HG02981 (cell line): ENCODE data around the gene KMT2C.
"Not testable (repeated sequence)": the region's sequence is repeated elsewhere in the genome, so short reads cannot be mapped to it uniquely, and the experiment has no call there.

Source experiments
- ATAC-seq: cut with Tn5 transposase; IDR thresholded peaks from one replicate; pipeline ENCODE4 v1.9.1; 2021; ENCODE audit warnings: mild to moderate bottlenecking, moderate library complexity; ENCODE audit not compliant: unreplicated experiment

The KMT2C gene

DNA sequence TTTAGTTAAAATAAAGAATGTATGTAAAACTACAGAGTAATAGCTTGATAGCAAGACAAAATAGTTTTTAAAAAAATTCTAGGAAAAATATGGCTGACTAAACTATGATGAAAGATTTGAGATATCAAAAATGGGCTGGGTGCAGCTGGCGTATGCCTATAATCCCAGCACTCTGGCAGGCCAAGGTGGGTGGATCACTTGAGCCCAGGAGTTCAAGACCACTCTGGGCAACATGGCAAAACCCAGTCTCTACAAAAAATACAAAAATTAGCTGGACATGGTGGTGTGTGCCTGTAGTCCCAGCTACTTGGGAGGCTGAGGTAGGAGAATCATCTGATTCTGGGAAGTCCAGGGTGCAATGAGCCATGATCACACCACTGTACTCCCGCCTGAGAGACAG lies 29.8 kb downstream of the KMT2C start:
- ATAC-seq: not testable (repeated sequence)

DNA sequence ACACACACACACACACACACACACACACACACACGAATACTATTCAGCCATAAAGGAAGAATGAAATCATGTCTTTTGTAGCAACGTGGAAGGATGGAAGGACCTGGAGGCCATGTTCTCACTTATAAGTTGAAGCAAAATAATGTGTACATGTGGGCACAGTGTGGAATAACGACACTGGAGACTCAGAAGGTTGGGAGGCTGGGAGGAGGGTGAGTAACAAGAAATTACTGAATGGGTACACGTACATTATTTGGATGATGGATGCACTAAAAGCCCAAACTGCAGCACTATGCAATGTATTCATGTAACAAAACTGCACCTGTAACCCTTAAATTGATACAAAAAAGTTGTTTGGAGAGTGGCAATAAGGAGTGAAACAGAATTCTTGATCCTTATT lies 32.1 kb downstream of the KMT2C start:
- no peak for ATAC-seq

DNA sequence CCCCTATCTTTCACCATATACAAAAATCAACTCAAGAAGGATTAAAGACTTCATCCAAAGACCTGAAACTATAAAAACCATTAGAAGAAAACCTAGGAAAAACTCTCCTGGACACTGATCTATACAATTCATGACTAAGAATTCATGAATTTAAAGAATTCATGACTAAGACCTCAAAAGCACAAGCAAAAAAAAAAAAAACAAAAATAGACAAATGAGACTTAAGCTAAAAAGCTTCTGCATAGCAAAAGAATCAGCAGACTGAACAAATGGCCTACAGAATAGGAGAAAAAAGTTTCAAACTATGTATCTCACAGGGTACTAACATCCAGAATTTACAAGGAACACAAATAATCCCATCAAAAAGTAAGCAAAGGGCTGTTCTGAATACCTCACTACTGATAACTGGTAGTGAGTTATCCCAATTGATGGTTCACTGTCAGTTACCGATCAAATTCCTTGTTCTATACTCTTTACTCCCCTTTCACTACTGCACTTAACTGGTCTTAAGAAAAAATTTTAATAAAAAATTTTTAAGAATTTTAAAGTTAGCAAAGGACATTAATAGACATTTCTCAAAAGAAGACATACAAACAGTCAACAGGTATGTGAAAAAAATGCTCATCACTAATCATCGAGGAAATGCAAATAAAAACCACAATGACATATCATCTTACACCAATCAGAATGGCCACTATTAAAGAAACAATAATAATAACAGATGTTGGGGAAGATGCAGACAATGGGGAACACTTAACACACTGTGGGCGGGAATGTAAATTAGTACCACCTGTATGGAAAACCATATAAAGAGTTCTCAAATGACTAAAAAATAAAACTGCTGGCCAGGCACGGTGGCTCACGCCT lies 33.2 kb downstream of the KMT2C start:
- ATAC-seq: no peak

DNA sequence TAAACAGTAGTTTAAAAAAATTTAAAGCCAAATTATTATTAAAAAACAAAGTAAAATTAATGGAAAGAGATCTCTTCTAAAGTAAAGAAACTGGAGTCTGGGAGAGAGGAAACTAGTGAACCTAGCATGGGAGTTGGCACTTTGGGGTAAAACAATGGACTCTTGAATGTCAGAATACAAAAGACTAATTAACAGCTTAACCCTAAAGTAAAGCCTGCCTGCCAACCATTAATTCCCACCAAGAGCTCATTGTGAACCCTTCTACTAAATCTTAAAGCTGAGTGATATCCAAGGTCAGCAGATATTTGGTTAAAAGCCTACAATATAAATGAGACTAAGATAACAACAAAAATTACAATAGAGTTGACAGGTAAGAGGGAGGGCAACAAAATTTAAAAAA lies 36.5 kb downstream of the KMT2C start:
- ATAC-seq: no peak

DNA sequence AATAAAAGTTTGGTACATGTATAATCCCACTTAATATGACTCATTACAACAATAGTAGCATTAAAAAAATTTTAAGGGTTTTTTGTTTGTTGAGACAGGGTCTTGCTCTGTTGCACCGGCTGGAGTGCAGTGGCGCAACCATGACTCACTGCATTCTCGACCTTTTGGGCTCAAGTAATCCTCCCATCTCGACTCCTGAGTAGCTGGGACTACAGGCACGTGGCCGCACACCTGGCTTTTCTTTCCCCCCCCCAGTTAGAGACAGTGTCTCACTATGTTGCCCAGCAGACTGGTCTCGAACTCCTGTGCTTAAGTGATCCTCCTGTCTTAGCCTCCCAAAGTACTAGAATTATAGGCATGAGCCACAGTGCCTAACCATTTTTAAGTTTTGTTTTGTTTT lies 40.7 kb downstream of the KMT2C start:
- no peak for ATAC-seq

DNA sequence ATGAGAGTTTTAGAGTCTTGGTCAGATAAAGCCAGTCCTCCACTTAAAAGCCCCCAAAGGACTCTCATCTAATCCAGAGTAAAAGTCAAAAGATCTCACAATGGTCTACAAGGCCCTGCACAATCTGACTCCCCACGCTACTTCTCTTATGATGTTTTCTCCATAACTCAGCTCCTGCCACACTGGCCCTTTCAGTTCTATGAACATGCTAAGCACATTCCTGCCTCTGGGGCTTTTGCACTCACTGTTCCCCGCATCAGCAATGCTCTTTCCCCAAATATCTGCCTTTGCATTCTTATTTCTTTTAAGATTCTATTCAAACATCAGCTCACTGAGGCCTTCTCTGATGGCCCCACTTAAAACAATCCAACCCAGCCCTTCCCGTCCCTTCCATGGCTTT lies 41.6 kb downstream of the KMT2C start:
- ATAC-seq: not testable (repeated sequence)

DNA sequence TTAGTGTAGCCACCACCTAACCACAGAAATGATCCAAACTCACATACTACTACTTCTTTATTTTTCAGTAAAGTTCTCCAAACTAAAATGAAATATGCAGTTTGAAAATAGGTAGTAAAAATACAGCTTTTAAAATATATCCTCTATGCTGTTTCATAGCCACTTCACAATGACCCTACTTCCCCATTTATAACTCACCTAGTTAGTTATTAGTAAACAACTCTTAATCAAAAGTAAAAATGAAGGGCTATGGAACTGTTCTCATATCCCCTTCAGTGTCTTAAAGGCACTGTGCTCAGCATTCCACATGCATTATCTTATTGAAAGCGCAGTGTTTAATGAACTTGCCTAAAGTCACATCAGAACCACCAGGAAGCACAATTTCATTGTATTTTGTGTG lies 43.5 kb downstream of the KMT2C start:
- ATAC-seq: peak; percentile 84

DNA sequence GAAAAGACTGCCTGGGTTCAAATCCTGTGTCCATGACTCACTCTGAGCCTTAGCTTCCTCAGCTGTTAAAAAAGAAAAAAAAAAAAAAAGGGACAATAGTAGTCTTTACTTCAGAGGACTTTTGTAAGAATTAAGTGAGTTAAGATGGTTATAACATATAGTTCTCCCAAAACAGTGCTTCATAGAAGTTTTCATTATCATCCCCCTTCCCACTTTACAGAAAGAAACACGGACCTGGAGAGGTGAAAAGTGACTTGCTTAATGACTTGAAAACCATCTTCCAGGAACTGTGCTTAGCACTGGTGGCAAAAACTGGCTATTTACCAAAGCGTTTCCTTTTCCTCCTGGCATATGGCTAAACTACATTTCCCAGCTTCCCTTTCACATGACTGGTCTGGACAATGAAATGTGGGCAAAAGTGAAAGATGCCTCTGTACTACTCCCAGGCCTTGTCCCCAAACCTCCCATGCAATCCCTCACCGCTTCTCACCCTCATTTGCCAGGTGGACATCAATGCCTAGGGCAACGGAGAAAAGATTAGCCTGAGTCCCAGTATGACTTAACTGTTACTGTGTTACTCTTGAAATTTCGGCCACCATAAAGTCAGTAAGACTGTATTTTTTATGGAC lies 49.6 kb downstream of the KMT2C start:
- not testable (repeated sequence) for ATAC-seq

DNA sequence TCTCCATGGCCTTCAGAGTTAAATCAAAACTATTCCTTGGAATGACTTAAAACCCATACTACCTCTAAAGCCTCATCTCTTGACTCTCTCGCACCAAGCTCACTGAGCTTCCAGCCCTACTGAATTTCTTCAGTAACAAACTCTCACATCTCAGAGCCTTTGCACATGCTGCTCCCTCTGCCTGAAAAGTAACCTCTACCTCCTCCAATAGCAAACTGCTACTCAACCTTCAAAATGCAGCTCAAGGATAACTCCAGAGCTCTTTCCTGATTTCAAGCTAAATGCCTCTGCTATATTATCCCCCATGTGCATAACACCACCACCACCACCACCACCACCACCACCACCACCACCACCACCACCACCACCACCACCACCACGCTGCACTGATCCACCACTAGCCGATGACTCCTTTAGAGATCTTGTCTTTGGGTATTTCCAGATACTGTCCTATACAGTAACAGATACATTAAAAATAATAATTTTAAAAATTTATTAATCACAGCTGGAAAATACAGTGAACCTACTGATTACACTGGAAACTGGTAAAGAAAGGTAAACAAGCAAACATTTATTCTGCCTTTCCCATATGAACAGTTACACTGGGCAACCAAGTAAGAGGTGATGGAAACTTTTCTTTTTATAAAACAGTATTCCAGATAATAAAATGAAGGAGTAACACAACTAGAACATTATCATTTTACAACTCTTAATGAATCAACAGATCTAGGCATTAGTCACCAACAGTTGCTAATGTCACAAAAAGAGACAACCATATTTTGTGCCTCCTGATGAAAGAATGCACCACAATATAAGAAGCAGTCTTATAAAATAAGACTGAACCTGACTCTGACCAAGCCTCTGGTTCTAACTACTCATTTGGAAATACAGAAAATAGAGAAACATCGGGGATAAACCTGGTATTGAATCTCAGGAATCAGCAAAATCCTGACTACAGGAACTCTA lies 51.3 kb downstream of the KMT2C start:
- ATAC-seq: not testable (repeated sequence)

DNA sequence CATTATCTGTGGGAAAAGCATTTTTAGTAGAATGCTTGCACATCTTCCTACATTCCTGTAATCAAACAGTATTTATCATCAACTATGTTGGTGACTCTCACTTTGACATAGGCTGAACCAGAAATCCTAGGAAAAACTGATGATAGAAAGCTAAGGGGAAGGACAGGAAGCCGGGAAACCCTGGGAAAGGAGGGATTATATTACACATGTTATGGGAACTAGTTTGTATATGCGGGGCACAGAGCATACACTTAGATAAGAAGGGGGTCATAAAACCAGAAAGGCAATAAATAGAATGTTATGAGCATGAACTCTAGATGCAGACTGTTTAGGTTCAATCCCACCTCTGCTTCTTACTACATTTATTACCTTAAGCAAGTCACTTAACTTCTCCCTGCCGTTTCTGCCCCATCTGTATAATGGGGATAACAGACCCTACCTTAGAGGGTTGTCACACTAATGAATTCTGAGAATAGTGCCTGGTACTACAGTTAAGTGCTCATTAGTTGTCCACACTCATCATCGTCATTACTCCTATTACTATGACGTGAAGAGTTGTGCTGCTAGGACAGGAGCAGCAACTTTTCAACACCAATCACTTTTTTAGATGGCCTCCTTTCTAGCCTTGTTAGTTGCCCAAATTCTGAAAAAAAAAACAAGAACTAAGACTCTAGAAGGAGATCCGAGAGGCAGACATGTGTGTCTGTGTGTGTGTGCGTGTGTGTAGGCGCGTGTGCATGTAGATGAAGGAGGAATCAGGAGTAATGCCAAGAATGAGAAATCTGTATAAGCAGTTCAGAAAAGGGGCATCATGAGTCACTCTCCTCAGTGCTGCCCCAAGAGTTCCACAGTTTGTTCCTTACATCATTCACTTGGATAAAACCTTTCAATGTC lies 52.2 kb downstream of the KMT2C start:
- no peak for ATAC-seq

DNA sequence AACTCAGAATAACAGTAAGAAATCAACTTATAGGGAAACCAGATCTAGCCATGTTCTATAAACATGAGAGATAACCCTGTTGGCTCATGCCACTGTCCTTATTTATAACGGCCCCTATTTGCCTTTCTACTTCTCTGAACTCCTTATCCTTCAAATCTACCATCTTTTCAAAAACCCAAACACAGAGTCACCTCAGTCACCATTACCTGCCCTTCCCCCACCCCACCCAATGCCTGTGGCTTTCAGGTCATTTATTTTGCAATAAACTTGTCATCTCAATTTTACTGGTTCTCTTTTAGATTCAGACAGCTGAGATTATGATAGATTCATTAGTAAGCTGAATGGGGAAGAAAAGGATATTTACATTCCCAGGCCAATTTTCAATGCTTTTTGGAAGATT lies 53.6 kb downstream of the KMT2C start:
- no peak for ATAC-seq

DNA sequence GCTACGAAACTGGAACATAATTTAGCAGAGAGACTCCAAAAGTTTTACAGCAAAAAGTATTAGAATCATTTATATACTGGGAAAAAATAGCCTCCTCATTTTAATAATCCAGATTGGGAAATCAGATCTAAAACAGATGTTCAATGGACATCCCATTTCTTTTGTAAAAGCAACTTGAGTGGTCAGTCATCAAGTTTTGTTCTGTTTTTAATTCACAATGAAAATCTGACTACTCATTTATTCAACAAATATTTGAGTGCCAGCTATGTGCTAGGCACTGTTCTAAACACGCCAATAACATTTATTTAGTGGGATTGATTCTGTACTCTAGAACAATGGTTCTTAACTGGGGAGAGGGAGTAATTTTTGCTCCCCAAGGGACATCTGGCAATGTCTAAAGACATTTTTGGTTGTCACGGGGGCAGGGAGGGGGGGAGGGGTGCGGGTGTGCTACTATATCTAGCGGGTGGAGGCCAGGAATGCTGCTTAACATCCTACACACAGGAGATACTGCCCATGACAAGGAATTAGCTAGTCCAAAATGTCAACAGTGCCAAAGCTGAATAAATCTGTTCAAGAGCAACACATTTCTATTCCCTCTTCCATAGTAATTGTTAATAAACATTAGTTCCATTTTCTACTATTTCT lies 54.7 kb downstream of the KMT2C start:
- not testable (repeated sequence) for ATAC-seq

DNA sequence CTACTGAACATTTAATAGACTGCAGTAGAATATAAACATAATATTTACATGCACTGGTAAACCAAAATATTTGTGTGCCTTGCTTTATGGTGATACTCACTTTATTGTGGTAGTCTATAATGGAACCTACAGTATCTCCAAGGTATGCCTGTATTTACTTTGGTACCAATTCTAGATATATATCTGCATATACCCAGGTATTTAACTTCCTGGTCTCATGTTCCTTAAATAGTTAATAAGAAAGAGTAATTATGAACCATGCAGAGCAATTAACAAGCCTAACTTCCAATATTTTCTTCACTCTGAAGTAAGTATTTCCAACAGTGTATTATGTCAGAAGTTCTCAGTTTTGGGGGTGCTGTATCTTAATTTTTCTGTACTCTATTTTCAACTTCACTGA lies 57.3 kb downstream of the KMT2C start:
- ATAC-seq: not testable (repeated sequence)

DNA sequence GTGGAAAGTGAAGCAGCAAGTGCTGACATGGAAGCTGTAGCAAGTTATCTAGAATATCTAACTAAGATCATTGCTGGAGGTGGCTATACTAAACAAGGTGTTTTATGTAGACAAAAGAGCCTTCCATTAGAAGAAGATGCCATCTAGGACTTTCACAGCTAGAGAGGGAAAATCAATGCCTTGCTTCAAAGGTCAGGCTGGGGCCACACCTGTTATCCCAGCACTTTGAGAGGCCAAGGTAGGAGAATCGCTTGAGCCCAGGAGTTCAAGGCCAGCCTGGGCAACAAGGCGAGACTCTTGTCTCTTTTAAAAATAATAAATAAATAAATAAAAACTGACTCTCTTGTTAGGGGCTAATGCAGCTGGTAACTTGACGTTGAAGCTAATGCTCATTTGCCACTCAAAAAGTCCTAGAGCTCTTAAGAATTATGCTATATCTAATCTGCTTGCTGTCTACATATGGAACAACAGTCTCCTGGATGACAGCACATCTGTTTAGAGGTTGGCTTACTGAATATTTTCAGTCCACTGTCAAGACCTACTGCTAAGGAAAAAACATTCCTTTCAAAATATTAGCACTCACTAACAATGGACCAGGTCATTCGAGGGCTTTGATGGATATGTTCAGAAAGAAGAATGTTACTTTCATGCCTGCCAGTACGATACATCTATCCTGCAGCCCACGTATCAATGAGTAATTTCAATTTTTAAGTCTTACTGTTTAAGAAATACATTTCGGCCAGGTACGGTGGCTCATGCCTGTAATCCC lies 58.9 kb downstream of the KMT2C start:
- not testable (repeated sequence) for ATAC-seq

DNA sequence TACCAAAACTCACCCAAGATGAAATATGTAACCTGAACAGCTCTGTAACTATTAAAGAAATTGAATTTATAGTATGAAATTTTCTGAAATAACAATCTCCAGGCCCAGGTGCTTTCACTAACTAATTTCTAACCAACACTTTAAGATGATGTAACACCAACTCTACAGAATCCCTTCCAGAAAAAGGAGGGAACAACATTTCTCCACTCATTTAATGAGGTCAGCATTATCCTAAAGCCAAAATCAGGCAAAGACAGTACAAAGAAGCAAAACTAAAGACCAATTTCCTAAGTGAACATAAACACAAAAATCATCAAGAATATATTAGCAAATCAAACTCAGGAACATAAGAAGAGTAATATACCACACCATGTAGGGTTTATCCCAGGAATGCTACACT lies 65.5 kb downstream of the KMT2C start:
- no peak for ATAC-seq

DNA sequence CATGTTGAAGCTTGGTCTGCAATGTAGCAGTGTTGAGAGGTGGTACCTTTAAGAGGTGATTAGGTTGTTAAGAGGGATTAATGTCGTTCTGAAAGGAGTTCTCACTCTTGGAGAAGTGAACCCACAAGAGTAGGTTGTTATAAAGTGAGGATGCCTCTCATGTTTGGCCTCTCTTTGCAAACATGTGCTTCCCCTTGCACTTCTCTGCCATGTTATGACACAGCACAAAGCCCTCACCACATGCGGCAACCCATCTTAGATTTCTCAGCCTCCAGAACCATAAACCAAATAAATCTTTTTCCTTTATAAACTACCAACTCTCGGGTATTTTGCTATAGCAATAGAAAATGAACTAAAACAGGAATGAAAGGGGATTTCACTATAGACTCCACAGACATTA lies 66.3 kb downstream of the KMT2C start:
- ATAC-seq: no peak

DNA sequence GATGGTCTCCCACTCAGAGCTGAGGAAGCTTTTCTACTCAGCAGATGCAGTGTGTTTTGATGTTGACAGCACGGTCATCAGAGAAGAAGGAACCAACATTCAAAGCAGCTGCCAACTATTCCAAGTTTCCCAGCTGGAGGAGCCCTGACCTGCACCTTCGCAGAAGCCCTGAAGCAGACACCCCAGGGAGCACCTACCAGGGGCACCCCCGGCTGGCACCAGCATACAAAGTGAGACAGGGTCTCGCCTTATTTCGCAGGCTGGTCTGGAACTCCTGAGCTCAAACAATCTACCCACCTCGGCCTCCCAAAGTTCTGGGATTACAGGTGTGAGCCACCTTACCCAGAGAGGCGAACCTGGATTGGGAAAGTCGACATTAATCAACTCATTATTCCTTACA lies 68.6 kb downstream of the KMT2C start:
- ATAC-seq: no peak

DNA sequence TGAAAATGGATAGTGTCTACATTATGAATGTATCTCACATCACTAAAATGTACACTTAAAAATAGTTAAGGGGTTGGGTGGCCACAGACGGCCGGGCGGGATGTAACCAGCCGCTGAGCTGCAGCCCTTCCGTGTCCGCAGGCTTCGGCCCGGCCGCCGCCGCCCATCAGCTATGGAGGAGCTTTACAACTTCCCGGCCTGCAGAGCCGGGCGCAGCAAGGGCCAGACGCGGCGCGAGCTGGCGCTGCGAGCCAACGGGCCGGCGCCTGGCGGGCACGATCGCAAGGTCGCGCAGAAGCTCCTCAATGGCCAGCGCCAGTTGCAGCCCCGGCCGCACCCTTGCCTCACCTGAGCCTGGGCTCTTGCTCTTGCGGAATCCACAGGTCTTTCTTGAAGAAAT lies 69.1 kb downstream of the KMT2C start:
- no peak for ATAC-seq

DNA sequence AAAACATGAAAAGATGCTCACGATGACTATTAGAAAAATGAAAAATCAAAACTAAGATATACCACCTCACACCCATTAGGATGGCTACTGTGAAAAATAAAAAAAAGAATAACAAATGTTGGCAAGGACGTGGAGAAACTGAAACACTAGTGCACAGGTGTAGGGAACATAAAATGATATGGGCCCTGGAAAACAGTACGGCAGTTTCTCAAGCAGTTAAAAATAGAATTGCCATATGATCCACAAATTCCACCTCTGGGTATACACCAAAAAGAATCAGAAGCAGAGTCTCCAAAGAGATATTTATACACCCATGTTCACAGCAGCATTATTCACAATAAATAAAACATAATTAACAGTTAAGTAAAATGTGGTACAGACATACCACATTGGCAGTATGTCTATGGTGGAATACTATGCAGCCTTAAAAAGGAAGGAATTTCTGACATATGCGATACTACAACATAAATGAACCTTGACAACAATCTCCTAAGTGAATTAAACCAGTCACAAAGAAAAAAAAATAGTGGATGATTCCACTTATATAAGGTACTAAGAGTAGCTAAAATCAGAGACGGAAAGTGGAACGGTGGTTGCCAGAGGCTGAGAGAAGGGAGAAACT lies 69.7 kb downstream of the KMT2C start:
- ATAC-seq: no peak
